HG03354 (cell line): Measurements from ENCODE around the gene PBXIP1.
"Not testable (repeated sequence)": the region's sequence is repeated elsewhere in the genome, so short reads cannot be mapped to it uniquely, and the experiment has no call there.

ENCODE experiments used
- ATAC-seq: cut with Tn5 transposase; IDR thresholded peaks from one replicate; pipeline ENCODE4 v1.9.1; 2021; ENCODE audit warnings: mild to moderate bottlenecking; ENCODE audit not compliant: unreplicated experiment, poor library complexity, severe bottlenecking

Gene PBXIP1

DNA sequence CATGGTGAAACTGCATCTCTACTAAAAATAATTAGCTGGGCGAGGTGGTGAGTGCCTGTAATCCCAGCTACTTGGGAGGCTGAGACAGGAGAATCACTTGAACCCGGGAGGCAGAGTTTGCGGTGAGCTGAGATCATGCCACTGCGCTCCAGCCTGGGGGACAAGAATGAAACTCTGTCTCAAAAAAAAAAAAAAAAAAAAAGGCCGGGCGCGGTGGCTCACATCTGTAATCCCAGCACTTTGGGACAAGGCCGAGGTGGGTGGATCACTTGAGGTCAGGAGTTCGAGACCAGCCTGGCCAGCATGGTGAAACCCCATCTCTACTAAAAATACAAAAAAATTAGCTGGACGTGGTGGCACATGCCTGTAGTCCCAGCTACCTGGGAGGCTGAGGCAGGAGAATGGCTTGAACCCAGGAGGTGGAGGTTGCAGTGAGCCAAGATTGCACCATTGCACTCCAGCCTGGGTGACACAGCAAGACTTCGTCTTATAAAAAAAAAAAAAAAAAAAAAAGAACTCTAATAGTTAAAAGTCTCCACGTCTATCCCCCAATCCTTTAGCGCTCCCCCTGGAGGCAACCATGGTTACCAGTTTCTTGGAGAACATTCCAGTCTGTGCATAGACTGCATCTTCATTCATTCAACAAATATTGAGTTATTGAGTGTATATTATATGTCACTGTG is 39.5 kb upstream of the PBXIP1 start:
- not testable (repeated sequence) for ATAC-seq

DNA sequence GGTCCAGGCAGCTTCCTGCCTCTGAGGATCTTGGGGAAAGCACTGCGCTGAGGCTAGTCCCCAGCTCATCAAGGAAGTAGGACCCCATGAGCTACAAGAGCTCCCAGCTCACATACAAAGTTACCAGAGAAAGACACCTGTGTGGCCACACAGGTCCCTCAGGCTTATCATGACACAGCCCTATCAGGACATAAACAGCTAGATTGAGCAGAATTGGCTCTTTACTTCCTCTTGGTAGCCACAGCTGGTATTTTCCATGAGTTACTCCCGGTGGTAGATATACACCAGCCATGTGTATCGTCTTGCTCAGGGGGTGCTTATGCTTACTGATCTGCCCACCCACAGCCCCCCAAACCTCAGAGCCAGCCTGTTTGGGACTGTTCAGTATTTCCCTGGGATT is 38.7 kb upstream of the PBXIP1 start:
- ATAC-seq, result no peak

DNA sequence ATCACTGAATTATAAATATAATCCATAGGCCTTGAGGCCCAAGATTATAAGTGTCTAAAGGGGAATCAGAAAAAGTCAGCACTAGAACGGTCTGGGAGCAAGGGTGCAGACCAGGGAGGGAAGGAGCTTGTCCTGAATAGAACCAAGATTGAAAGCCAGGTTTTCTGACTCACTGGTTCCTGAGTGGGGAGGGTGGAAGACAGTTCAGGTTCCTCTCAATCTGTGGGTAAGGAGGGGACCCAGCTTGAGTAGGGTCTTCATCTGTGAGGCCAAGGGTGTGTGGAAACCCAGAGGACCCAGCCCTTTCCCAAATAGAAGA is 38.3 kb upstream of the PBXIP1 start:
- no peak for ATAC-seq

DNA sequence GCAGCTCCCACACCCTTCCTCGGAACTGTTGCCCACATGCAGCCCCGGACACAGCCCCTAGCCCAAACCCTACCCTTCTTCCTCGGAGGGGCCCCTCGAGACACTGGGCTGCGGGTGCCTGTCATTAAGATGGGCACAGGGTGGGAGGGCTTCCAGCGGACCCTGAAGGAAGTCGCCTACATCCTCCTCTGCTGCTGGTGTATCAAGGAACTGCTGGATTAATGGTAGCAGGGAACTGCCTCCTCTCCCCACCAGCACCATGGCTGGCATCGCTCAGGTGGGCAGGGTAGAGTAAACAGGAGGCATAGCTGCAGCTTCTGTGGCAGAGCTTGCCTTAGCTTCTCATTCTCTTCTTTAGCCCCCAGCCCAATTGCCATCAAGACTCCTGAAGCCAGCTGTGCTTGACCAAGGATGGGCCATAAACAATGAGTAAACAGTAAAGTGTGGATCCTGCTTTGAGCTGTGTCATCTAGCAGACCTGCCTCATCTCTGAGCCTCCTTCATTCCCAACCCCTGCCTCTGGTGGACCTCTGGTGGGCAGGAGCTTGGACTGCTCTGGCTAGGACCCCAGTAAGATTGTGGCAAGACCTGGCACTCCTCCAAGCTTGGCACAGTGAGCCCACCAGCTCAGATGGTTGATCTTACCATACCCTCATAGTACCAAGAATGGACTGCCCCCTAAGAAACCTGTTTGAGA is 37.8 kb upstream of the PBXIP1 start, which contains the start of gene LENEP:
Gene LENEP, plus strand, starts transcription at position 15 of the 697 bp plus-strand sequence. Its CDS starts 22 bp downstream, at position 37.
- no peak for ATAC-seq

DNA sequence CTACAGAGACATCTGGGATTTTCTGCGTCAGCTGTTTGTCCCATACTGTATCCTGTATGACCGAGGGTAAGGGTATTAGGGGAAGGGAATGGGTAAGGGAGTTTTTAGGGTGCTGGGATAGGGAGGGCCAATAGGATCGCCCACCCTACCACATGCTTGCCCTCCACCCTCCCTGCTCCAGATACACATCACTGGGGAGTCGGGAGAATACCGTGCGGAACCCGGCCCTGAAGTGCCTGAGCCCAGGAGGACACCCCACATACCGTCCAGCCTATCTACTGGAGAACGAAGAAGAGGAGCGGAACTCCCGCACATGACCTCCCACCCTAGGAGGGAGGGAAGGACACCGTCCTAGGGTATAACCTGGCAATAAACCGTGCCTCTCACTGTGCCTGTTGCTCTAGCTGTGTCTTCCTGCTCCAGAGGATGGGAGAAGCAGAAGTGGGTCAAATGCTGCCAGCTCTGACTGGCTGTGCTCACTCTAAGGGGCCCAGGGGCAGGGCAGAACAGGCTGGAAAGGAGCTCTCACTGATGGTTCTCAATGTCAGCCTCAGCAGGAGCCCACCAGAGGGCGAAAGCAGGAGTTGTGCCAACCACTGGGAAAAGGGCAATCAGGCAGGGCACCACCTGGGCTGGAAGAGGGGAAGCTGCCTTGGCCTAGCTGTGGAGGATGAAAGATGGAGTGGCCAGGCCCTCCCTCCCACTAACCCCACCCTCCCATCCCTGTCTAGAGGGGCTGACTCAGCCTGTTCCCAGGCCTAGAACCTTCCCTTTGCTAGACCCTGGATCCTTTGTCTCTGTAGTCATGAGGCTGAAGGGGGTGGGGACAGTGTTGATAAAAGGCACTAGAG is 37.0 kb upstream of the PBXIP1 start:
- ATAC-seq, result no peak

DNA sequence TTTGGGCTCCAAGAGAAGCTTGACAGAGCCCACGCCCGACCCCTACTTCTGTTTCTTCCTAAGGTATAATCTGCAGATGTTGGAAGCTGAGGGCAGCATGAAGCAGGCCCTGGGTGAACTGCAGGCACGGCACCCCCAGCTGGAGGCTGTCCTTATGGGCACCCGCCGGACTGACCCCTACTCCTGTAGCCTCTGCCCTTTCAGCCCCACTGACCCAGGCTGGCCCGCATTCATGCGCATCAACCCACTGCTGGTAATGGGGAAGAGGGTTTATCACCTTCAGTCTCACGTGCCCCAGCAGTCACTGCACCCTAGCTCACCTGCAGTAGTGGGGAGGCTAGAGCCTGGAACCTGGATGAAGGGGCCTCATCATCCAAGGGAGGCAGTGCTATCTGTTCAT is 34.4 kb upstream of the PBXIP1 start:
- ATAC-seq, result no peak

DNA sequence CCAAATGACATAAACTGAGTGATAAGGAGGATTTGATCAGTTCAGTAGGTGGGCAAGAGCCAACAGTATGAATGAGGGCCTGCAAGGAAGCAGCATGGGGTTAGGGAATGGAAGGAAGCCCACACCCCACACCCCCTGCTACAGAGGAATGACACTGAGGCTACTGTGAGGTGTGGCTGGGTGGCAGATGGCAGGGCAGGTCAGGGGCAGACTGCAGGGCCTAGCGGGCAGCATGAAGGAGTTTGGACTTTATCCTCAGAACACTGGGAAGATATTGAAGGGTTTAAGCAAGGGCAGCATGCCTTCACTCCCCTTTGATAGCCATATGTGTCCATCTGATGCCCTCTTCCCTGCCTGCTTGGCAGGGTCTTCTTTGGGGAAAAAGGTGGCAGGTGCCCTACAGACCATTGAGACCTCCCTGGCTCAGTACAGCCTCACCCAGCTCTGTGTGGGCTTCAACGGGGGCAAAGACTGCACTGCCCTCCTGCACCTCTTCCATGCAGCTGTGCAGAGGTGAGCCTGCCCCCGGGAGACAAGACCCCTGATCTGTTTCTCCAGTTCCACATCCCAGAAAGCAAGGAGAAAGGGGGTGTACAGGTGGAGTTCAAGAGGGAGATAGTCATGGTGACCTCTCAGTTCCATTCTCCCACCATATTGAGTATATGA is 33.4 kb upstream of the PBXIP1 start:
- no peak for ATAC-seq

DNA sequence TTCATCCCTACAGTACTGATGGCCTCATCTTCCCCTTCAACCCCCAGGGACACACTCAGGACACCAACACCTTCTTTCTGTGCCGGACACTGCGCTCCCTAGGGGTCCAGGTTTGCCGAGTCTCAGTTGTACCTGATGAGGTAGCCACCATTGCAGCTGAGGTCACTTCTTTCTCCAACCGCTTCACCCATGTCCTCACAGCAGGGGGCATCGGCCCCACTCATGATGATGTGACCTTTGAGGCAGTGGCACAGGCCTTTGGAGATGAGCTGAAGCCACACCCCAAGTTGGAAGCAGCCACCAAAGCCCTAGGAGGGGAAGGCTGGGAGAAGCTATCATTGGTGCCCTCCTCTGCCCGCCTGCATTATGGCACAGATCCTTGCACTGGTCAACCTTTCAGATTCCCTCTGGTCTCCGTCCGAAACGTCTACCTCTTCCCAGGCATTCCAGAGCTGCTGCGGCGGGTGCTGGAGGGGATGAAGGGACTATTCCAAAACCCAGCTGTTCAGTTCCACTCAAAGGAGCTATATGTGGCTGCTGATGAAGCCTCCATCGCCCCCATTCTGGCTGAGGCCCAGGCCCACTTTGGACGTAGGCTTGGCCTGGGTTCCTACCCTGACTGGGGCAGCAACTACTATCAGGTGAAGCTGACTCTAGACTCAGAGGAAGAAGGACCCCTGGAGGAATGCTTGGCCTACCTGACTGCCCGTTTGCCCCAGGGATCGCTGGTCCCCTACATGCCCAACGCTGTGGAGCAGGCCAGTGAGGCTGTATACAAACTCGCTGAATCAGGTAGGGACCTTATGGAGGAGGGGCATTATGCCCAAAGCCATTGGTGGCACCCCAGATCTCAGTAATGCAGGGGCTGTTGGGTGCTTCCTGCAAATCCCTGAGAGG is 32.4 kb upstream of the PBXIP1 start:
- ATAC-seq, result no peak

DNA sequence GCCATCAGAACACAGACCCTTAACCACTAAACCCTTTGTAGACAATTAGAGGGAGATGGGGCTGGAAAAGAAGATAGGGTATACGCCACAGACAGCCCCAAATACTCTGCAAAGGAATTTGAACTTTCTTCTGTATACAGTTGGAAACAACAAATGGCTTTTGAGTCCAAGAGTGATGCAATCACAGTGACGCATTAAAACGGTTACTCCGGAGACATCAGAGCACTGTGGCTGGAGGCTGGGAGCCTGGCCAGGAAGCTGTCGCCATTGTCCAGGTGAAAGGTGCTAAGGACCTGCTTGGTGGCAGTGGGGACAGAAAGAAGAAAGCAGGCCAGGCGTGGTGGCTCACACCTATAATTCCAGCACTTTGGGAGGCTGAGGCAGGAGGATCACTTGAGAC is 31.4 kb upstream of the PBXIP1 start:
- ATAC-seq, result no peak

DNA sequence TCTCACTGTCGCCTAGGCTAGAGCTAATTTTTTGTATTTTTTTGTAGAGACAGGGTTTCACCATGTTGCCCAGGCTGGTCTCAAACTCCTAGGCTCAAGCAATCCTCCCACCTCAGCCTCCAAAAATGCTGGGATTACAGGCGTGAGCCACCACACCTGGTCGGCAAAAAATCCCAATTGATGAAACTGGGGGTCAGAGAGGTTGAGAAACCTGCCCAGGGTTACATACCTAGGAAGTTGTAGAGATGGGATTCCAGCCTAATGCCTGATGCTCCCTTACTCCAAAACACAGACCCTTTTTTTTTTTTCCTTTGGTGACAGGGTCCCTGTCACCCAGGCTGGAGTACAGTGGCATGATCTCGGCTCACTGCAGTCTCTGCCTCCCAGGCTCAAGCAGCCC is 30.8 kb upstream of the PBXIP1 start:
- ATAC-seq, result not testable (repeated sequence)

DNA sequence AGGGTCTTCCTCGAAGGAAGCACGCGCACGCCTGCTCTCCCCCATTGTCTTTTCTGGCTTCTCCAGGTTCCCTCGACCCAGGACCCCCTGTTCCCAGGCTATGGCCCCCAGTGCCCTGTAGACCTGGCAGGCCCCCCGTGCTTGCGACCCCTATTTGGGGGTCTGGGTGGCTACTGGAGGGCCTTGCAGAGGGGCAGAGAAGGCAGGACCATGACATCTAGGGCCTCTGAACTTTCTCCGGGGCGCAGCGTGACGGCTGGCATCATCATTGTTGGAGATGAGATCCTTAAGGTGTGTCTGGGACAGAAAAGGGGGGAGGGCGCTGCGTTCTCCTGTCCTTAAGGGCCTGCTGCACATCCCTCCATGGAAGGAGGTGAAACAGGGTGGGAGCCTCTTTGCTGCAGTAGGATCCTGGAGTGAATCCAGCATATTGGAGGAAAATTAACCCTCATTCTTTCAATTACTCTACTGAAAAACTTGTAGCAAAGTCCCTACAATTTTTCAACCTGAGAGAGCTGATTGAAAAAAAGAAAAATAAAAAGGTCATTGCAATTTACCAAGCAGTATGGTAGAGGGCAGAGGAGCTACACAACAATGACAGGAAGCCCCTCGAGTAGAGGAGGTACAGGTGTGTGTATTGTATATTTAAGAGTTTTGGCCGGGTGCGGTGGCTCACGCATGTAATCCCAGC is 28.0 kb upstream of the PBXIP1 start:
- ATAC-seq, result no peak

DNA sequence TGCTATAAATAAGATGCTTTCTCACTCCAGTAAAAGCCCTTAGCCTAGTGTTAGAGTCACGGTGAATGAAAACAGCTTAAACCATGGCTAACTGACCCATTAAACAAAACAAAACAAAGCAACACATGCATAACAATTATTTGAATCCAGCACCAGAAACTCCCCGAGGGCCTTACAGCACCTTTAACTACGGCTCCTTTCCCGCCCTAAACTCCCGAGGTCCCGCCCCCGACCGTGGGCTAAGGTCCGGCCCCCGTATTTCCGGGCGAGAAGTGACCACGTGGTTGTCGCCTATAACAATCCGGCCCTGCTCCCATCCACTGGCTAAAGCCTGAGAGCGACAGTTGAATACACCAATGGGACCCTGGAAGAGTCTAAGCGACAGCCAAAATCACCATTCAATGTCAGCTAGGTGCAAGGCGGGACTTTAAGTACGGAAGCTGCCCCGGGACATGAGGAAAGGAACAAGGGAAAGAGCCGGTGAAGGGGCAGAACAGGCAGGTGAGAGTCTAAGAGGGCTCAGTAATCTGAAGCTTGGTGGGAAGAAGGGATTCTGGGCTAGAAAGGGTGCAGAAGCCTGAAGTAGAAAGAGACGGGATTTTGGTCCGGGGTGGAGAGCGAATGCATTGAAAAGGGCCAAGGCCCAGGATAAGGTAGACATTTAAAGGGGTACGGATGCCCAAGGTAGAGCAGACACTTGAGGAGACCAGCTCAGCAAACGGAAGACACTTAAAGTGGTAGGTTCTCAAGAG is 27.2 kb upstream of the PBXIP1 start, which contains the start of gene FLAD1:
Gene FLAD1, plus strand, starts transcription at position 448 of the 752 bp plus-strand sequence. CDS start 351 bp downstream, outside the sequence.
- ATAC-seq, result peak; percentile 97

DNA sequence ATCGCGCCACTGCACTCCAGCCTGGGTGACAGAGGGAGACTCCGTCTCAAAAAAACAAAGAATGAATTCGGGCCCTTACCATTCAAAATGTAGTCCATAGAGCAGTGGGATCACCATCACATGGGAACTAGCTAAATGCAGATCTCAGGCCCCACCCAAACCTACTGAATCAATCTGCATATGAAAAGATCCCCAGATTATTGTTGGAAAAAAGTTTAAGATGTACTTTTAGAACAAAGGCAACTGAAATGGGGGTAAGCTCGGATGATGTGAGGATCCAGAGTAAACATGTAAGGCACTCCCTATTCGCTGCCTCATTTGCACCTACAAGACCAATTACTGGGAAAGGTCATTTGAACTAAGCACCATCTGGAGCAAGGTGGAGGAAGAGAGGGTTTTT is 26.4 kb upstream of the PBXIP1 start:
- no peak for ATAC-seq

DNA sequence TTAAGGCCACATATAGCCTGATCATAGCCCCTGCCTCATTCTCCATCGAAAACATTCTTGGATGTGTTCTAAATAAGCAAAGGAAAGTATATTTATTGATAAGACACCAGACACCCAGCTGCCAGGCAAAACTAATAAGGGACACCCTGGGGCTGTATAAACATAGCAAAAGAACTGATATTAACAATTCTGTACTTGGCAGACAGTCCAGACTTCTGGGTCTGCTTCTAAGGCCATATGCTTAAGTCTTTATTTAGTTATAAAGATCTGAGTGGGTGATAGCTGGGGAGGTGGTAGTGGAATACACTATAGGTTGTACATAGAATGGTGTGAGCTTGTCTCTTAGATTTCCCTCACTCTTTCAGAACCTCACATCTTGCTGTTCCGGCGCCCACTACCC is 22.5 kb upstream of the PBXIP1 start:
- ATAC-seq, result no peak

DNA sequence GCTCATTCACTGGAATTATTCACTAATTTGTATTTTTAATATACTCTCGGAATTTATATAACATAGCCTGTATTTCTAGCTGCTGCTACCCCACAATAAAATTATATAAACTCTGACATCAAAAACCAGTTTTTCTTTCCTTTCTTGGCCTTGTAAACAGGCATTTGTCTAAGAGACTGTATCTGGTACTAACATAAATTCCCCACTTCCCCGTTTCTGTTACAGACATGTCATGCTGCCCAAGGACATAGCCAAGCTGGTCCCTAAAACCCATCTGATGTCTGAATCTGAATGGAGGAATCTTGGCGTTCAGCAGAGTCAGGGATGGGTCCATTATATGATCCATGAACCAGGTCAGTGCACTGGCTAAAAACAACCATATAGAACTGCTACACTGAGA is 21.9 kb upstream of the PBXIP1 start:
- ATAC-seq, result not testable (repeated sequence)

DNA sequence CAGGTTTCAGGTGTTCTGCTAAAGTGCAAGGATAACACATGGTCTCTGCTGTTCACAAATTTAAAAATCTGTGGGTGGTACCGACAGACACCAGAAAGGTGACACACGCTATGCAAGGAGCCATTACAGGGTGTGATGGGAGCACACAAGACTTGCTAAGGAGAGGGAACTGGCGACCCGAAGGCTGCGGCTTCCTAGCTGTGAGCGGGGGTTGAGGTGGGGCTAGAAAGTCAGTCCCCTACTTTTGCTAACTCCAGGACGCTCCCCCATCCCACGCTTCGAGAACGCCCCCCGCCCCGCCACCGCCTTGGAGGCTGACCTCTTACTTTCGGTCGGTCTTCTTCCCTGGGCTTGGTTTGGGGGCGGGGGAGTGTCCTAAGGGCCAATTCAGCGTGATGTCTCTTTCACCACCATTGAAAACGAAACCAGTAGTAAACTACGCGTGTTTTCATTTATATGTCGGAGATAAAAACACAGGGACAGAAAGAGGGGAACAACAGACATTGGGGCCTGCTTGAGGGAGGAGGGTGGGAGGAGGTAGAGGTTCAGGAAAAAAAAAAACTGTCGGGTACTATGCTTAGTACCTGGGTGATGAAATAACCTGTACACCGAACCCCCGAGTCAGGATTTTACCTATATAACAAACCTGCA is 19.6 kb upstream of the PBXIP1 start:
- ATAC-seq, result no peak

DNA sequence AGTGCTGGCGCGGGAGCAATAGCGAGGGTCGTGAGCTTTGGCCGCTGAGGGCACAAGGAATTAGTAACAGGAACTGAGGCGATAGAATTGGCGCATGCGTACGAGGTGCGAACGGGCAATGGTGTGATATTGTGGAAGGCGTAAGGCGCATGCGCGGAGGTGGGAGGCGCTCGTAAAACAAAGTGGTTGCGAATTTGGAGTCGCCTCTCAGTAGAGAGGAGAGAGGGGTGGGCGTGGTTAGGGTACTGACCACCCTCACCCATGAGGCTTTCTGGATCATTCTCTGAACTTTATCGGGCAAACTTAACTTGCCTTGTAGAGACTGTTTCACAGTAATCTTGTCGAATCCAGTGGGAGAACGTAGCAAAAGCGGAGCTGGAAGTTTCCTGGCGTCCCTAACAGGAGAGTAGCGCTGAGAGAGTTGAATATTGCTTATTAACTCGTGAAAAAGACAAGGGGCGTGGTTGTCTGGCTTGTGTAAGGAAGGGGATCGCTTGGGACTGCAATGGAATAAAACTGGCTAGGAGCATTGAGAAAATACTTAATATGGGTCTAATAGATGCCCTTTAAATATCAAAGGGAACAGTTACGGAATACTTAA is 19.0 kb upstream of the PBXIP1 start:
- ATAC-seq, result peak; percentile 50
